Trophoblast cell (in vitro differentiated cells and primary cell): ENCODE measurements around the gene PAX2.

Experiments
- DNase-seq, 2 donors: peaks; one replicate each; pipeline ENCODE4 v3.0.0-alpha.2; 2016
- H2AFZ ChIP-seq: 2 replicates; pipeline ENCODE4 v1.6.1; 2013; ENCODE audit warnings: low read length, moderate library complexity, mild to moderate bottlenecking; ENCODE audit not compliant: insufficient read depth, poor library complexity
- H2AK5ac ChIP-seq: 2 replicates; pipeline ENCODE4 v1.6.1; 2013; ENCODE audit warnings: mild to moderate bottlenecking, low read length
- H2BK120ac ChIP-seq: 2 replicates; pipeline ENCODE4 v1.6.1; 2013; ENCODE audit warnings: low read length, mild to moderate bottlenecking, moderate library complexity; ENCODE audit not compliant: insufficient read depth, poor library complexity
- H2BK12ac ChIP-seq: 2 replicates; pipeline ENCODE4 v1.6.1; 2013; ENCODE audit warnings: mild to moderate bottlenecking, low read length, moderate library complexity
- H2BK5ac ChIP-seq: 2 replicates; pipeline ENCODE4 v1.6.1; 2013; ENCODE audit warnings: low read length, low read depth, moderate library complexity, mild to moderate bottlenecking; ENCODE audit not compliant: poor library complexity
- H3K14ac ChIP-seq: 2 replicates; pipeline ENCODE4 v1.6.1; 2013; ENCODE audit warnings: mild to moderate bottlenecking, low read length
- H3K18ac ChIP-seq: 2 replicates; pipeline ENCODE4 v1.6.1; 2013; ENCODE audit warnings: mild to moderate bottlenecking, low read length
- H3K23ac ChIP-seq: 2 replicates; pipeline ENCODE4 v1.6.1; 2013; ENCODE audit warnings: low read length
- H3K27ac ChIP-seq: 2 replicates; pipeline ENCODE4 v1.5.1; 2013; ENCODE audit warnings: low read depth, mild to moderate bottlenecking, inconsistent platforms, low read length, moderate library complexity
- H3K27me3 ChIP-seq: 2 replicates; pipeline ENCODE4 v1.6.1; 2013; ENCODE audit warnings: inconsistent platforms, mild to moderate bottlenecking, low read length, moderate library complexity; ENCODE audit not compliant: insufficient read depth
- H3K36me3 ChIP-seq, 2 experiments: 1 replicate in 1 of 2; 2 replicates in 1 of 2; pipeline ENCODE4 v1.6.1; 2013; ENCODE audit warnings: low read length in 2 of 2, mild to moderate bottlenecking in 2 of 2, moderate library complexity in 1 of 2; ENCODE audit not compliant: insufficient read depth in 2 of 2, control insufficient read depth in 1 of 2
- H3K4ac ChIP-seq: 2 replicates; pipeline ENCODE4 v1.6.1; 2013; ENCODE audit warnings: low read depth, mild to moderate bottlenecking, low read length, moderate library complexity
- H3K4me1 ChIP-seq, 2 experiments: 1 replicate in 1 of 2; 2 replicates in 1 of 2; pipeline ENCODE4 v1.6.1; 2013; ENCODE audit warnings: low read length in 2 of 2, mild to moderate bottlenecking in 2 of 2, moderate library complexity in 1 of 2; ENCODE audit not compliant: insufficient read depth in 2 of 2, control insufficient read depth in 1 of 2
- H3K4me2 ChIP-seq: 2 replicates; pipeline ENCODE4 v1.6.1; 2013; ENCODE audit warnings: inconsistent platforms, mild to moderate bottlenecking, low read length, moderate library complexity
- H3K4me3 ChIP-seq: 2 replicates; pipeline ENCODE4 v1.5.1; 2013; ENCODE audit warnings: mild to moderate bottlenecking, low read depth, low read length, inconsistent platforms
- H3K79me1 ChIP-seq: one replicate; pipeline ENCODE4 v1.6.1; 2013; ENCODE audit warnings: low read length
- H3K79me2 ChIP-seq: 2 replicates; pipeline ENCODE4 v1.6.1; 2013; ENCODE audit warnings: low read length, mild to moderate bottlenecking; ENCODE audit not compliant: control insufficient read depth, insufficient read depth, poor library complexity
- H3K9ac ChIP-seq: 2 replicates; pipeline ENCODE4 v1.6.1; 2013; ENCODE audit warnings: mild to moderate bottlenecking, low read length
- H3K9me3 ChIP-seq: 2 replicates; pipeline ENCODE4 v1.6.1; 2013; ENCODE audit warnings: low read depth, mild to moderate bottlenecking, control low read depth, inconsistent platforms, low read length; ENCODE audit not compliant: insufficient read depth
- H4K12ac ChIP-seq: 2 replicates; pipeline ENCODE4 v1.6.1; 2013; ENCODE audit warnings: low read depth, mild to moderate bottlenecking, low read length, moderate library complexity
- H4K8ac ChIP-seq: 2 replicates; pipeline ENCODE4 v1.6.1; 2013; ENCODE audit warnings: low read depth, mild to moderate bottlenecking, low read length, moderate library complexity
- H4K91ac ChIP-seq: one replicate; pipeline ENCODE4 v1.6.1; 2013; ENCODE audit warnings: low read depth, mild to moderate bottlenecking, low read length, moderate library complexity
- WGBS: extraction: QIAGEN DNeasy Blood & Tissue Kit; methylation state at CpG from one replicate; pipeline ENCODE4 v1.1.7; 2013; ENCODE audit warnings: missing lambda C conversion rate; ENCODE audit not compliant: insufficient read length, insufficient coverage; ENCODE audit errors: extremely low coverage; 5-methylcytosine and 5-hydroxymethylcytosine counted together

PAX2 gene

GRCh38 chr10:100760726-100761125 lies 15.3 kb downstream of the PAX2 start:
- no peaks in the 10 kb centered on the region for H3K36me3 ChIP-seq
- H2AFZ ChIP-seq: no peak overlapping the region
- H3K18ac ChIP-seq: no peak overlapping the region
- no peak overlapping the region for H3K14ac ChIP-seq
- no peaks in the 10 kb centered on the region for H3K4me1 ChIP-seq
- H2BK5ac ChIP-seq: no peak overlapping the region
- H2BK12ac ChIP-seq: no peak overlapping the region
- no peak overlapping the region for H3K4me2 ChIP-seq
- H2AK5ac ChIP-seq: no peak overlapping the region
- H3K27ac ChIP-seq: no peak overlapping the region
- no CpG with 5 or more reads among the region's 5 CpGs for WGBS
- H3K9ac ChIP-seq: no peak overlapping the region
- H3K4ac ChIP-seq: no peak overlapping the region
- H3K79me2 ChIP-seq: no peaks in the 10 kb centered on the region
- H3K79me1 ChIP-seq: no peaks in the 10 kb centered on the region
- no peak overlapping the region for H2BK120ac ChIP-seq
- H4K91ac ChIP-seq: no peak overlapping the region
- H3K23ac ChIP-seq: no peak overlapping the region
- no peak overlapping the region for H4K12ac ChIP-seq
- no peaks in the 10 kb centered on the region for H3K9me3 ChIP-seq
- no peak overlapping the region for H3K4me3 ChIP-seq
- no peak for DNase-seq
- no peak overlapping the region for H4K8ac ChIP-seq
- peaks cover 24% of the 10 kb centered on the region for H3K27me3 ChIP-seq

GRCh38 chr10:100761191-100761590 lies 15.8 kb downstream of the PAX2 start:
- no peak for DNase-seq
- Histone ChIP-seq H2BK120ac (no peak overlapping the region), H3K18ac (no peak overlapping the region), H4K12ac (no peak overlapping the region), H3K4me2 (no peak overlapping the region), H4K8ac (no peak overlapping the region), H2AK5ac (no peak overlapping the region), H2BK5ac (no peak overlapping the region), H4K91ac (no peak overlapping the region), H2BK12ac (no peak overlapping the region), H3K4me1 (no peaks in the 10 kb centered on the region), H3K9me3 (no peaks in the 10 kb centered on the region), H2AFZ (no peak overlapping the region), H3K79me2 (no peaks in the 10 kb centered on the region), H3K14ac (no peak overlapping the region), H3K23ac (no peak overlapping the region), H3K36me3 (no peaks in the 10 kb centered on the region), H3K4me3 (no peak overlapping the region), H3K79me1 (no peaks in the 10 kb centered on the region), H3K9ac (no peak overlapping the region), H3K27ac (no peak overlapping the region), H3K4ac (no peak overlapping the region), H3K27me3 (peaks cover 19% of the 10 kb centered on the region)
- no CpG with 5 or more reads among the region's 7 CpGs for WGBS

GRCh38 chr10:100763043-100763747 lies 17.8 kb downstream of the PAX2 start:
- Histone ChIP-seq H3K4me1 (no peaks in the 10 kb centered on the region), H3K27ac (no peak overlapping the region), H3K4ac (no peak overlapping the region), H3K9ac (no peak overlapping the region), H3K18ac (no peak overlapping the region), H3K4me2 (no peak overlapping the region), H3K79me2 (no peaks in the 10 kb centered on the region), H3K23ac (no peak overlapping the region), H4K12ac (no peak overlapping the region), H3K14ac (no peak overlapping the region), H2AK5ac (no peak overlapping the region), H2BK12ac (no peak overlapping the region), H3K36me3 (no peaks in the 10 kb centered on the region), H4K8ac (no peak overlapping the region), H4K91ac (no peak overlapping the region), H3K4me3 (no peak overlapping the region), H3K27me3 (peaks cover 9% of the 10 kb centered on the region), H3K9me3 (no peaks in the 10 kb centered on the region), H2BK120ac (no peak overlapping the region), H3K79me1 (no peaks in the 10 kb centered on the region), H2BK5ac (no peak overlapping the region), H2AFZ (no peak overlapping the region)
- WGBS: no CpG with 5 or more reads among the region's 5 CpGs
- no peak for DNase-seq

GRCh38 chr10:100766693-100767421 lies 21.5 kb downstream of the PAX2 start:
- Histone ChIP-seq H3K36me3 (no peaks in the 10 kb centered on the region), H3K14ac (no peak overlapping the region), H4K91ac (no peak overlapping the region), H3K79me1 (no peaks in the 10 kb centered on the region), H3K23ac (peak overlapping the region; percentile 52), H2BK12ac (no peak overlapping the region), H3K4me3 (no peak overlapping the region), H3K9ac (no peak overlapping the region), H4K12ac (no peak overlapping the region), H3K27ac (no peak overlapping the region), H3K4me1 (no peaks in the 10 kb centered on the region), H2BK5ac (no peak overlapping the region), H4K8ac (no peak overlapping the region), H3K9me3 (no peaks in the 10 kb centered on the region), H2BK120ac (no peak overlapping the region), H2AK5ac (no peak overlapping the region), H3K4ac (no peak overlapping the region), H2AFZ (no peak overlapping the region), H3K27me3 (peaks cover 3% of the 10 kb centered on the region), H3K79me2 (no peaks in the 10 kb centered on the region), H3K4me2 (no peak overlapping the region), H3K18ac (no peak overlapping the region)
- DNase-seq: no peak
- WGBS: no CpG with 5 or more reads among the region's 10 CpGs
